ACC112 (cell line): ENCODE results near the gene NFAT5.
"Not testable (repeated sequence)": the region's sequence is repeated elsewhere in the genome, so short reads cannot be mapped to it uniquely, and the experiment has no call there.

Experiments used
- H2AFZ ChIP-seq: fragments of 200-600 bp; sonication (generic); one replicate; pipeline ENCODE4 v1.6.0; 2017; ENCODE audit warnings: antibody characterized with exemption, low read length; ENCODE audit not compliant: unreplicated experiment
- H3K27ac ChIP-seq: fragments of 200-600 bp; sonication (generic); 2 replicates; pipeline ENCODE4 v1.5.1; 2014; ENCODE audit warnings: low read depth, mild to moderate bottlenecking, antibody characterized with exemption, low read length, moderate library complexity
- H3K27me3 ChIP-seq: fragments of 200-600 bp; sonication (generic); 2 replicates; pipeline ENCODE4 v1.6.1; 2014; ENCODE audit warnings: mild to moderate bottlenecking, antibody characterized with exemption, low read length, moderate library complexity, mixed read lengths; ENCODE audit not compliant: insufficient read depth
- H3K36me3 ChIP-seq: fragments of 200-600 bp; sonication (generic); 2 replicates; pipeline ENCODE4 v1.6.1; 2016; ENCODE audit warnings: mild to moderate bottlenecking, antibody characterized with exemption, low read length, moderate library complexity, mixed read lengths; ENCODE audit not compliant: insufficient read depth
- H3K4me1 ChIP-seq: fragments of 200-600 bp; sonication (generic); one replicate; pipeline ENCODE4 v1.6.1; 2016; ENCODE audit warnings: low read length, mixed read lengths; ENCODE audit not compliant: insufficient read depth, unreplicated experiment, control insufficient read depth
- H3K4me3 ChIP-seq: fragments of 200-600 bp; sonication (generic); 2 replicates; pipeline ENCODE4 v1.5.1; 2014; ENCODE audit warnings: mild to moderate bottlenecking, low read depth, low read length
- H3K79me2 ChIP-seq: fragments of 200-600 bp; sonication (generic); one replicate; pipeline ENCODE4 v1.6.0; 2016; ENCODE audit warnings: low read length; ENCODE audit not compliant: control insufficient read depth, unreplicated experiment, insufficient read depth

NFAT5 gene, protein sequence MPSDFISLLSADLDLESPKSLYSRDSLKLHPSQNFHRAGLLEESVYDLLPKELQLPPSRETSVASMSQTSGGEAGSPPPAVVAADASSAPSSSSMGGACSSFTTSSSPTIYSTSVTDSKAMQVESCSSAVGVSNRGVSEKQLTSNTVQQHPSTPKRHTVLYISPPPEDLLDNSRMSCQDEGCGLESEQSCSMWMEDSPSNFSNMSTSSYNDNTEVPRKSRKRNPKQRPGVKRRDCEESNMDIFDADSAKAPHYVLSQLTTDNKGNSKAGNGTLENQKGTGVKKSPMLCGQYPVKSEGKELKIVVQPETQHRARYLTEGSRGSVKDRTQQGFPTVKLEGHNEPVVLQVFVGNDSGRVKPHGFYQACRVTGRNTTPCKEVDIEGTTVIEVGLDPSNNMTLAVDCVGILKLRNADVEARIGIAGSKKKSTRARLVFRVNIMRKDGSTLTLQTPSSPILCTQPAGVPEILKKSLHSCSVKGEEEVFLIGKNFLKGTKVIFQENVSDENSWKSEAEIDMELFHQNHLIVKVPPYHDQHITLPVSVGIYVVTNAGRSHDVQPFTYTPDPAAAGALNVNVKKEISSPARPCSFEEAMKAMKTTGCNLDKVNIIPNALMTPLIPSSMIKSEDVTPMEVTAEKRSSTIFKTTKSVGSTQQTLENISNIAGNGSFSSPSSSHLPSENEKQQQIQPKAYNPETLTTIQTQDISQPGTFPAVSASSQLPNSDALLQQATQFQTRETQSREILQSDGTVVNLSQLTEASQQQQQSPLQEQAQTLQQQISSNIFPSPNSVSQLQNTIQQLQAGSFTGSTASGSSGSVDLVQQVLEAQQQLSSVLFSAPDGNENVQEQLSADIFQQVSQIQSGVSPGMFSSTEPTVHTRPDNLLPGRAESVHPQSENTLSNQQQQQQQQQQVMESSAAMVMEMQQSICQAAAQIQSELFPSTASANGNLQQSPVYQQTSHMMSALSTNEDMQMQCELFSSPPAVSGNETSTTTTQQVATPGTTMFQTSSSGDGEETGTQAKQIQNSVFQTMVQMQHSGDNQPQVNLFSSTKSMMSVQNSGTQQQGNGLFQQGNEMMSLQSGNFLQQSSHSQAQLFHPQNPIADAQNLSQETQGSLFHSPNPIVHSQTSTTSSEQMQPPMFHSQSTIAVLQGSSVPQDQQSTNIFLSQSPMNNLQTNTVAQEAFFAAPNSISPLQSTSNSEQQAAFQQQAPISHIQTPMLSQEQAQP (N-terminal part only)

DNA sequence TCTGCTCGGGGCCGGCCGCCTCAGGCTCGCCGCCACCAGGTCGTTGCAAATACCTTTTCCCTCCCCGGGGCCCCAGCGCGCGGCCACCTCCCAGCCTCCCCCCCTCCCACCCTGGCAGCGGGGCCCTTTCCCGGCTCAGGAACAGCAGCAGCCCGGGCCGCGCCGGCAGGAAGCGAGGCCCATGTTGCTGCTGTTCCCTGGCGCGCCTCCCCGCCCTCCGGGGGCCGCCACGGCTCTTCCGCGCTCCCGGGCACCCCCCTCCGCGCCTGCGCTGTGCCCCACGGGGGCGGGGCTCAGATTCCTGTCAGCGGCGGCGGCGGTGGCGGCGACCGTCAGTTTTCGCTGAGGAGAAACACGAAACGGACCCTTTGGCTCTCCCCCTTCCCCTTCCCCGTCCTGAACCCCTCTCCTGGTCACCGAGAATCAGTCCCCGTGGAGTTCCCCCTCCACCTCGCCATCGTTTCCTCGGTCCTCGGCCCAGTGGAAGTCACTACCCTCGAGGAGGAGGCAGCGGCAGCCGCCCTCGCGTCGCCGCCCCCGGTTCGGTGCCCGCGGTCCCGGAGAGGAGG is at the start of gene NFAT5:
TSS of gene NFAT5 (plus strand) at position 296 of the 569 bp plus-strand sequence. CDS start 336 bp downstream, outside the sequence.
- peak within 1 kb of the TSS; percentile 100 for H3K4me3 ChIP-seq
- peak within 1 kb of the TSS; percentile 91 for H3K27ac ChIP-seq
- peaks cover 10% of the 10 kb centered on the region; the same call in 1 of the 2 replicates for H3K36me3 ChIP-seq
- peak within 1 kb of the TSS; percentile 78 for H2AFZ ChIP-seq
- peaks cover 65% of the 10 kb centered on the region for H3K79me2 ChIP-seq
- no peaks in the 10 kb centered on the region for H3K27me3 ChIP-seq
- peaks cover 33% of the 10 kb centered on the region for H3K4me1 ChIP-seq

DNA sequence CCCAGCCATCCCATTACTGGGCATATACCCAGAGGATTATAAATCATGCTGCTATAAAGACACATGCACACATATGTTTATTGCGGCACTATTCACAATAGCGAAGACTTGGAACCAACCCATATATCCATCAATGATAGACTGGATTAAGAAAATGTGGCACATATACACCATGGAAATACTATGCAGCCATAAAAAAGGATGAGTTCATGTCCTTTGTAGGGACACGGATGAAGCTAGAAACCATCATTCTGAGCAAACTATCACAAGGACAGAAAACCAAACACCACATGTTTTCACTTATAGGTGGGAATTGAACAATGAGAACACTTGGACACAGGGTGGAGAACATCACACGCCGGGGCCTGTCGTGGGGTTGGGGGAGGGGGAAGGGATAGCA is 47.9 kb upstream of the NFAT5 start:
- H2AFZ ChIP-seq, H3K27me3 ChIP-seq, H3K36me3 ChIP-seq, H3K27ac ChIP-seq, H3K79me2 ChIP-seq, H3K4me1 ChIP-seq, H3K4me3 ChIP-seq: not testable (repeated sequence)

DNA sequence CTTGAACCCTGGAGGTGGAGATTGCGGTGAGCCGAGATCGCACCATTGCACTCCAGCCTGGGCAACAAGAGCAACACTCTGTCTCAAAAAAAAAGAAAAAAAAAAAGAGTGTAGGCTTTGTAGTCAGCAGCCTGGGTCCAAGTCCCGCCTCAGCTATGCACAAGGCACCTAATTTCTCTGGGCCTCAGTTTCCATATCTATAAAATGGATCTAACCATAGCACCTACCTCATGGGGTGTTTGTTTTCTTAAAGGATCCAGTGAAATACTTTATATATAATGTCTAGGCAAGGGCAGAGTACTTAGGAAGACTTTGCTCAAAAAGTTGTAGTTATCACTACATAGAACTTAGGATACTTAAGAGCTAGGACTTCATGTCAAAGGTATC is 45.4 kb upstream of the NFAT5 start:
- Histone ChIP-seq H3K36me3 (no peaks in the 10 kb centered on the region), H3K27ac (no peak overlapping the region), H3K4me3 (no peak overlapping the region), H3K27me3 (no peaks in the 10 kb centered on the region), H3K79me2 (no peaks in the 10 kb centered on the region), H3K4me1 (no peaks in the 10 kb centered on the region), H2AFZ (no peak overlapping the region)

- Histone ChIP-seq H2AFZ (peak overlapping the region; percentile 1), H3K79me2 (no peaks in the 10 kb centered on the region), H3K36me3 (no peaks in the 10 kb centered on the region), H3K27me3 (no peaks in the 10 kb centered on the region), H3K27ac (no peak overlapping the region), H3K4me3 (no peak overlapping the region), H3K4me1 (no peaks in the 10 kb centered on the region)
These were observed 44.8 kb upstream of the NFAT5 start for GRCh38 chr16:69520800-69521602.

GRCh38 chr16:69522041-69522578 is 43.7 kb upstream of the NFAT5 start:
- no peaks in the 10 kb centered on the region for H3K27me3 ChIP-seq
- H3K4me3 ChIP-seq, result no peak overlapping the region
- no peaks in the 10 kb centered on the region for H3K36me3 ChIP-seq
- no peak overlapping the region for H2AFZ ChIP-seq
- no peak overlapping the region for H3K27ac ChIP-seq
- H3K4me1 ChIP-seq, result no peaks in the 10 kb centered on the region
- no peaks in the 10 kb centered on the region for H3K79me2 ChIP-seq

DNA sequence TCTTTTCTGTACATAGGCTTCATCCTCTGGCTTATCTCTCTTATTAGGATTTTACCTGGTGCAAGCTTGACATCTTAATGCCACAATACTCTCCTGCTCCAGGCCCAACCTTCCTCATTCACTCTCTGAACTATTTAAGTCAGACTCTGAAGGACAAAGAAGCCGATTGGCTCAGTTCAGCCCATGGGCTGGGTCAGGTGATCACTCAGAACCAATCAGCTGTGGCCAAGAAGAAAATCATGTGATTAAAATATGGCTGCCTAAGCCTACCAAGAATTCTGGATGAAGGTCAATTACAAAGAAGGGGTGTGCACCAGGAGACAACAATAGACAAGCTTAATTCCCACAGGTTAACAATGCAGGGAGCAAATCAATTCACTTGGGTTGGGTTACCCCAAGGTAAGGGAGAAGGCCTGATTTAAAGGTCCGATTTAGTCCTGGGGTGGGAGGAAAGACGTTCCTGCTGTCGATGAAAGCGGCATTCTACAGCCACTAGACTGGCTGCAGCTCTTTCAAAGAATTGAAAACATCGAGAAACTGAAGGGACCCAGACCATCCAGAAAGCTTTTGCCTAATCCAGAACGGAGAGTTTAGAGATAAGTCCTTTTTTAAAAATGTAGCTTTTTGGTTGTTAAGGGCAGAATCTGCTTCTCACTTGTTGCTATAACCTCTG is 42.9 kb upstream of the NFAT5 start:
- Histone ChIP-seq H3K4me3 (no peak overlapping the region), H3K27me3 (no peaks in the 10 kb centered on the region), H3K27ac (no peak overlapping the region), H3K36me3 (no peaks in the 10 kb centered on the region), H3K4me1 (no peaks in the 10 kb centered on the region), H3K79me2 (no peaks in the 10 kb centered on the region), H2AFZ (peak overlapping the region; percentile 39)

DNA sequence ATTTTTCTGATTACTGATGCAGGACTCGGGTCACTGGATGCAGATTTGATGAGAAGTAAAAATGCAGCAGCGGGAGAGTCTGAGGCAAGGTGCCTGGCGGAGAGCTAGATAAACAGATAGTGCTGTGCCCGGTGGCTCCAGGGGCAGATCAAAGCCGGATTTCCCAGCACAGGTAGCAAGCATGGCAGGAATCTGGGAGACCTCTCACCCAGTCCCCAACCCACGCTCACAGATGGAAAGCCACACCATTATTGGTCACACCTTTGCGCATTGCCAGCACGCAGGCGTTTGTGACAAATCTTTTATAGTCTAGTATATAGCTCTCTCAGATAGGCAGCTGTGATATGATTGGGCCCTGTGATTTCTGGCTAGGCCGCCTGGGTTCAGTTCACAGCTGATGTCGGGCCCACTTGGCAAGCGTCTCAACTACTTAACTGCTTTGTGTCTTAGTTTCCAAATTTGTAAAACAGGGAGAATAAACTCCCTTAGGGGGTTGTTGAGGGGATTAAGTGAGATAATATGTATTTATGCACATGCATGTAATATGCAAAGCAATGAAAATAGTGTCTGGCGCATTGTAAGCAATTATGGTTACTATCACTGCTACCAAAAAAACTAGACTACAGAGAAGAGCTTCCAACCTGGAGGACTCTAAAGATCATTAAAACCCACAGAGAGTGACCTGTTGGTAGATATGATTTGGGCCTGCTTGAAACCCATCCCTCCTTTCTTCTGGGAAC is 42.0 kb upstream of the NFAT5 start:
- Histone ChIP-seq H3K27me3 (no peaks in the 10 kb centered on the region), H3K79me2 (no peaks in the 10 kb centered on the region), H3K4me1 (no peaks in the 10 kb centered on the region), H3K4me3 (no peak overlapping the region), H3K36me3 (no peaks in the 10 kb centered on the region), H2AFZ (peak overlapping the region; percentile 39), H3K27ac (no peak overlapping the region)

GRCh38 chr16:69526831-69527655 is 38.7 kb upstream of the NFAT5 start:
- Histone ChIP-seq H3K27me3 (no peaks in the 10 kb centered on the region), H2AFZ (no peak overlapping the region), H3K4me1 (peaks cover 19% of the 10 kb centered on the region), H3K79me2 (no peaks in the 10 kb centered on the region), H3K4me3 (no peak overlapping the region), H3K36me3 (no peaks in the 10 kb centered on the region), H3K27ac (no peak overlapping the region)
